Measurements from ENCODE around the gene KRTAP10-4.
"Not testable (repeated sequence)": the region's sequence is repeated elsewhere in the genome, so short reads cannot be mapped to it uniquely, and the experiment has no call there.

The KRTAP10-4 gene

DNA sequence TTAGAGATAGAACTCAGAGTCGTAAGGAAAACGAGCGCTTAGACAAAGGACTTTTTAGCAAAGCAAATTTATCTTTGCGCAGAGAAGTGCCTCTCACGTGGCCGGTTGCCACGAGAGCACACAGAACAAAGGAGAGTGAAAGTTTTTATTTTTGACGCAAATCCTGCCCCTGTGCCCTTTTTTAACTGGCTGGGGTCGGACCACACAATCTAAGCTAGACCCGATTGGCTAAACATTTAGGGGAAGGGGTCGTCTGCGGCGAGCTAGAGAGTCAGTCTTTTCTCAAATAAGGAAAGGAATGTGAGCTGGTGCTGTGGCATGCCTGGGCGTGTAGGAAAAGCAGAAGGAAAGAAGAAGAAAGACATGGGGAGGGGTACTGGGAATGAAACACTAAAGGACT, 24.6 kb upstream of the KRTAP10-4 start:
- H3K36me3 ChIP-seq: no peaks in the 10 kb centered on the region
- H3K4me1 ChIP-seq: no peaks in the 10 kb centered on the region
- no peaks in the 10 kb centered on the region for H3K9me3 ChIP-seq
- DNase-seq: no peak
- H3K27me3 ChIP-seq: peaks cover 40% of the 10 kb centered on the region
- TF ChIP-seq CTCF (IDR thresholded peaks at IDR 0.05; ENCODE audit: low read depth, low read length): no peak
- no peak overlapping the region for H3K4me3 ChIP-seq (ENCODE audit: low read depth, low read length)

DNA sequence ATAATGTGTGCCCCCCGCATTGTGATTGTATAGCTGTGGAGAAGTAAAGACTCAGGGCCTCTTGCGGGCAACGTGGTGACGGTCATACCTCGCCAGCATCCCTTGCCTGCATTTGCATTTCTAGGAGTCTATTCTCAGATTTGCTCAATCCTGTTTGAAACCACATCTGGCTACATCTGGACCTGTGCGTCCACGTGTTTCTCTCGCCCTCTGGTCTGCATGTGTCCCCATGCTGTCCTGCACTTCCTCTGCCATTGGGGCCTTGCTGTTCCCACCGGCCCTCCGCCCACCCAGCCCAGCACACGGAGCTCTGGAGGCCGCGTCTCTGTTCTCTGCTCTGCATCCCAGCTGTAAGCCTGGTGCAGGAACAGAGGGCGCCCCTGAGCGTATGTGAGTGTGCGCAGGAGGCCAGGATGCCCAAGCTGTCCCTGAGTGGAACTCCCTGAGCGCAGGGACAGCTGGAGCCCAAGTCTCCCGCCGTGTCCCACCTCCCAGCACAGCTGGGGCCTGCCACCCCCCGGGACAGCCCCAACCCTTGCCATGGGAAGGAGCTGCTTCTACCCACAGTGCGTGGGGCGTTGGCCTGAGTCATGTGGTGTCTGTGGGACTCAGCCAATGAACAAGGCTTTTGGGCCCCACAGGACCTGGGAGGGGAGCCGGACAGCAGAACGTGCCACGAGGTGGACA, 23.9 kb upstream of the KRTAP10-4 start:
- peaks cover 47% of the 10 kb centered on the region for H3K27me3 ChIP-seq
- H3K9me3 ChIP-seq: no peaks in the 10 kb centered on the region
- DNase-seq: no peak
- no peaks in the 10 kb centered on the region for H3K4me1 ChIP-seq
- no peaks in the 10 kb centered on the region for H3K36me3 ChIP-seq
- TF ChIP-seq CTCF (IDR thresholded peaks at IDR 0.05; ENCODE audit: low read depth, low read length): no peak
- no peak overlapping the region for H3K4me3 ChIP-seq (ENCODE audit: low read depth, low read length)

GRCh38 chr21:44550285-44550684, 23.2 kb upstream of the KRTAP10-4 start:
- H3K4me3 ChIP-seq (ENCODE audit: low read depth, low read length); DNase-seq; H3K36me3 ChIP-seq; H3K4me1 ChIP-seq; H3K9me3 ChIP-seq: not testable (repeated sequence)
- H3K27me3 ChIP-seq: peaks cover 53% of the 10 kb centered on the region

DNA sequence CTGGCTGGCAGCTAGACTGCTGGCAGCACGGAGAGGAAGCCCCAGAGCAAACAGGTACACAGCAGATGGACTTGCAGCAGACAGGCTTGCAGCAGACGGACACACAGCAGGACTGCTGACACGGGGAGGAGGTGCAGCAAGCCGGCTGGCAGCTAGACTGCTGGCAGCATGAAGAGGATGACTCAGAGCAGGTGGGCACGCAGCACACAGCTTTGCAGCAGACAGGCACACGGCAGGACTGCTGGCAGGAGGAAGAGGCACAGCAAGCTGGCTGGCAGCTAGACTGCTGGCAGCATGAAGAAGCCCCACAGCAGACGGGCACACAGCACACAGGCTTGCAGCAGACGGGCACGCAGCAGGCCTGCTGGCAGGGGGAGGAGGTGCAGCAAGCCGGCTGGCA, 22.7 kb upstream of the KRTAP10-4 start:
- H3K9me3 ChIP-seq: no peaks in the 10 kb centered on the region
- no peak for DNase-seq
- no peaks in the 10 kb centered on the region for H3K36me3 ChIP-seq
- TF ChIP-seq CTCF (IDR thresholded peaks at IDR 0.05; ENCODE audit: low read depth, low read length): no peak
- peaks cover 56% of the 10 kb centered on the region for H3K27me3 ChIP-seq
- H3K4me3 ChIP-seq (ENCODE audit: low read depth, low read length): no peak overlapping the region
- no peaks in the 10 kb centered on the region for H3K4me1 ChIP-seq

GRCh38 chr21:44551340-44551961, 22.1 kb upstream of the KRTAP10-4 start, which contains the start of gene KRTAP10-2:
KRTAP10-2 (minus strand) TSS chr21:44551505; CDS start chr21:44551458, 47 bp downstream.
- Histone ChIP-seq H3K4me3 (ENCODE audit: low read depth, low read length) (no peak within 1 kb of the TSS), H3K4me1 (no peaks in the 10 kb centered on the region), H3K9me3 (no peaks in the 10 kb centered on the region), H3K36me3 (no peaks in the 10 kb centered on the region), H3K27me3 (peaks cover 58% of the 10 kb centered on the region)
- no peak for TF ChIP-seq CTCF (IDR thresholded peaks at IDR 0.05; ENCODE audit: low read depth, low read length)
- no peak for DNase-seq

GRCh38 chr21:44552136-44552535, 21.4 kb upstream of the KRTAP10-4 start:
- H3K9me3 ChIP-seq: no peaks in the 10 kb centered on the region
- TF ChIP-seq CTCF (IDR thresholded peaks at IDR 0.05; ENCODE audit: low read depth, low read length): no peak
- H3K4me1 ChIP-seq: no peaks in the 10 kb centered on the region
- peaks cover 64% of the 10 kb centered on the region for H3K27me3 ChIP-seq
- no peak overlapping the region for H3K4me3 ChIP-seq (ENCODE audit: low read depth, low read length)
- no peaks in the 10 kb centered on the region for H3K36me3 ChIP-seq
- DNase-seq: no peak
